Common myeloid progenitor, CD34-positive (primary cell): ENCODE results near the gene MPEG1.

Experiments used
- CTCF ChIA-PET: fragments of 350-600 bp; sonication (Branson Sonifier 250); formaldehyde crosslinking; loops from one replicate; lab custom pipeline; 2021; ENCODE audit warnings: antibody characterized with exemption; lab: Charles Lee
- POLR2A ChIA-PET: fragments of 350-600 bp; sonication (Branson Sonifier 250); formaldehyde crosslinking; loops from one replicate; lab custom pipeline; 2021; ENCODE audit warnings: antibody characterized with exemption; lab: Charles Lee
- DNase-seq, 3 donors: peaks; one replicate each; pipeline versions ENCODE4 v3.0.0 to v3.0.0-alpha.2; 2013
- H3K27ac ChIP-seq, 2 experiments: 1 replicate in 1 of 2; 2 replicates in 1 of 2; pipeline ENCODE4 v1.7.0; 2013; ENCODE audit warnings: inconsistent platforms in 2 of 2, low read length in 2 of 2, mild to moderate bottlenecking in 2 of 2, low read depth in 1 of 2, moderate library complexity in 1 of 2; ENCODE audit not compliant: severe bottlenecking in 2 of 2, insufficient read depth in 1 of 2, poor library complexity in 1 of 2
- H3K27me3 ChIP-seq, 5 experiments: replicated peaks in 2 of 5; 1 replicate in 3 of 5; 2 replicates in 2 of 5; pipeline versions ENCODE4 v1.6.1 to v1.7.0; 2013; ENCODE audit warnings: low read length in 4 of 5, mild to moderate bottlenecking in 2 of 5, moderate library complexity in 2 of 5, inconsistent platforms in 1 of 5; ENCODE audit not compliant: insufficient read depth in 5 of 5, control insufficient read depth in 4 of 5
- H3K36me3 ChIP-seq, 4 experiments: 1 replicate in 2 of 4; 2 replicates in 2 of 4; pipeline versions ENCODE4 v1.6.1 to v1.7.0; 2013; ENCODE audit warnings: low read length in 3 of 4, control low read depth in 1 of 4, mild to moderate bottlenecking in 1 of 4; ENCODE audit not compliant: control insufficient read depth in 4 of 4, insufficient read depth in 4 of 4
- H3K4me1 ChIP-seq, 4 experiments: 1 replicate in 3 of 4; 2 replicates in 1 of 4; pipeline versions ENCODE4 v1.6.1 to v1.7.1; 2013; ENCODE audit warnings: low read length in 3 of 4, mild to moderate bottlenecking in 3 of 4, control low read depth in 1 of 4, inconsistent platforms in 1 of 4, moderate library complexity in 1 of 4; ENCODE audit not compliant: control insufficient read depth in 4 of 4, insufficient read depth in 4 of 4; ENCODE audit errors: control extremely low read depth in 1 of 4
- H3K4me3 ChIP-seq, 7 experiments: 1 replicate in 4 of 7; 2 replicates in 3 of 7; pipeline versions ENCODE4 v1.5.1 to v1.7.0; 2013; ENCODE audit warnings: mild to moderate bottlenecking in 7 of 7, low read length in 6 of 7, moderate library complexity in 6 of 7, inconsistent platforms in 2 of 7, low read depth in 2 of 7, control low read depth in 1 of 7; ENCODE audit not compliant: insufficient read depth in 4 of 7, control insufficient read depth in 1 of 7; ENCODE audit errors: extremely low read depth in 1 of 7
- H3K9me3 ChIP-seq, 5 experiments: 1 replicate in 4 of 5; 2 replicates in 1 of 5; pipeline versions ENCODE4 v1.6.1 to v1.7.1; 2013; ENCODE audit warnings: low read length in 4 of 5, mild to moderate bottlenecking in 2 of 5, inconsistent platforms in 1 of 5, low read depth in 1 of 5, moderate library complexity in 1 of 5; ENCODE audit not compliant: control insufficient read depth in 4 of 5, insufficient read depth in 2 of 5; ENCODE audit errors: control extremely low read depth in 1 of 5
- WGBS: methylation state at CpG from one replicate; pipeline ENCODE4 v1.1.5; 2013; ENCODE audit not compliant: insufficient coverage; 5-methylcytosine and 5-hydroxymethylcytosine counted together

MPEG1 gene

DNA sequence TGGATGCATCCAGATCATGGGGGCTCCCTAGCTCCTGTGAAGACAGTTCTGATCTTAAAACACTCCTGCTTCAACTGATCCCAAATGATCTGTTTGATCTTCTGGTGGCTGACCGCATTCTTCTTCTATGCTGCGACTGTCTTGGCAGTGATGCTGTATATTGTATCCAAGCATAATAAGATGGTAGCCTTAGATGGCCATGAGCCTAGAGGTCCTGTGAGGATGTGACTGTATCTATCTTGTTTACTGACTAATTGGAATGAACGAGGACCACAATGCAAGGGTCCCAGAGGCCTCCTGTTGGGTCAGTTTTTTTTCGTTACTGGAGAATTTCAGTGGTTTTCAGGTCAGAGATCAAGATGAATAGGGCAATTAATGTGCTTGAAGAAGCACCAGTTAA is 7.1 kb upstream of the MPEG1 start:
- POLR2A ChIA-PET = no interaction called here
- CTCF ChIA-PET = interaction anchor here (1.1 to 3.0 kb wide), 2 partner anchors 14 to 18 kb away, joined by 3 to 10 read pairs; no protein-coding TSS in a partner anchor
- H3K9me3 ChIP-seq = no peaks in the 10 kb centered on the region

DNA sequence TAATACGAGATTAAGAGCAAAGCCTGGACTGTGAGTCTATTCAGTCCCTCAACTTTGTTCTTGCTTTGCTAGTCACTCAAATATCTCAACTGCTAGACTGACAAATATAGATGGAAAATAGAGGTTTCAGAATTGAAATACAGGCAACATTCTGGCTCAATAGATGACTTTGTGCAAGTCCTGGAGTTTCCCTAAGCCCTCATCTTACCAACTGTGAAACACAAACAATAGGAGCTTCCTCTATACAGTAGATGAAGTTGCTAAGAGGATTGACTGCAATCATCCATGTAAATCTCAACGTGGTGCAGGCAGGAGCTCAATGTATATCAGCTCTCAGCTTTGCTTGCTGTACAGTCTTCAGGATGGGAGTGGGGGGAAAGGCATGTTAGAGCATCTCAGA is 6.2 kb upstream of the MPEG1 start:
- Histone ChIP-seq H3K27ac (no peak overlapping the region), H3K4me1 (peaks cover 11 to 31% (median 24%) of the 10 kb centered on the region in 4 experiments), H3K27me3 (no peaks in the 10 kb centered on the region), H3K9me3 (no peaks in the 10 kb centered on the region), H3K4me3 (no peak overlapping the region), H3K36me3 (no peaks in the 10 kb centered on the region)
- ChIA-PET CTCF (interaction anchor here (3.0 kb wide), 1 partner anchor 17 kb away, joined by 10 read pairs; no protein-coding TSS in a partner anchor), POLR2A (no interaction called here)
- DNase-seq = no peak
- no CpG with 5 or more reads among the region's 2 CpGs for WGBS

More for the DNA sequence above, 7.1 kb upstream of the MPEG1 start:
- peaks cover 11 to 39% (median 27%) of the 10 kb centered on the region in 4 experiments for H3K4me1 ChIP-seq
- no peaks in the 10 kb centered on the region for H3K27me3 ChIP-seq
- no peaks in the 10 kb centered on the region for H3K36me3 ChIP-seq
- H3K4me3 ChIP-seq = no peak overlapping the region
- no peak for DNase-seq
- H3K27ac ChIP-seq = no peak overlapping the region
- WGBS = 95% methylated on average over 3 of the region's 4 CpGs

DNA sequence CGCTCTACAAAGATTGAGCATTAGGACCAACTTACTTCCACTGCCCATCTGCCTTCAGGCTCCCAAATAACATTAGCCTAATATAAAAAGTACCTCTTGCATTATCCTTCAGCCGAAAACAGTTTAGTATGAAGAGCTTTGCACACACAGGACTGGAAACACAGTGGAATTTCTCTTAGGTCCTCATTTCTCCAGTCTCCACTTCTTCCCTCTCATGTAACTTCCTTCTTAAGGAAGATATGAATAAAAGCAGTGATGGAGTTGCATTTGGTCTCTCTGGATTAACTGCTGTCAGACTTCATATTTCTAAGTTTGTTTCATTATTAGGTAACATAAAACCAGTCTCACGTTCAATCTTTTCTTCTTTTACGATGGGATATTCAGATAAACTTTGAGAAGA is 5.6 kb upstream of the MPEG1 start:
- no peak overlapping the region for H3K27ac ChIP-seq
- ChIA-PET POLR2A (no interaction called here), CTCF (interaction anchor here (0.7 to 3.0 kb wide), 2 partner anchors 16 to 33 kb away, joined by 3 to 10 read pairs; no protein-coding TSS in a partner anchor)
- no peaks in the 10 kb centered on the region for H3K36me3 ChIP-seq
- WGBS = 100% methylated on average over 2 of the region's 4 CpGs
- DNase-seq = no peak
- H3K9me3 ChIP-seq = no peaks in the 10 kb centered on the region
- H3K4me1 ChIP-seq = peaks cover 11 to 27% (median 21%) of the 10 kb centered on the region in 4 experiments
- H3K4me3 ChIP-seq = no peak overlapping the region
- no peaks in the 10 kb centered on the region for H3K27me3 ChIP-seq

DNA sequence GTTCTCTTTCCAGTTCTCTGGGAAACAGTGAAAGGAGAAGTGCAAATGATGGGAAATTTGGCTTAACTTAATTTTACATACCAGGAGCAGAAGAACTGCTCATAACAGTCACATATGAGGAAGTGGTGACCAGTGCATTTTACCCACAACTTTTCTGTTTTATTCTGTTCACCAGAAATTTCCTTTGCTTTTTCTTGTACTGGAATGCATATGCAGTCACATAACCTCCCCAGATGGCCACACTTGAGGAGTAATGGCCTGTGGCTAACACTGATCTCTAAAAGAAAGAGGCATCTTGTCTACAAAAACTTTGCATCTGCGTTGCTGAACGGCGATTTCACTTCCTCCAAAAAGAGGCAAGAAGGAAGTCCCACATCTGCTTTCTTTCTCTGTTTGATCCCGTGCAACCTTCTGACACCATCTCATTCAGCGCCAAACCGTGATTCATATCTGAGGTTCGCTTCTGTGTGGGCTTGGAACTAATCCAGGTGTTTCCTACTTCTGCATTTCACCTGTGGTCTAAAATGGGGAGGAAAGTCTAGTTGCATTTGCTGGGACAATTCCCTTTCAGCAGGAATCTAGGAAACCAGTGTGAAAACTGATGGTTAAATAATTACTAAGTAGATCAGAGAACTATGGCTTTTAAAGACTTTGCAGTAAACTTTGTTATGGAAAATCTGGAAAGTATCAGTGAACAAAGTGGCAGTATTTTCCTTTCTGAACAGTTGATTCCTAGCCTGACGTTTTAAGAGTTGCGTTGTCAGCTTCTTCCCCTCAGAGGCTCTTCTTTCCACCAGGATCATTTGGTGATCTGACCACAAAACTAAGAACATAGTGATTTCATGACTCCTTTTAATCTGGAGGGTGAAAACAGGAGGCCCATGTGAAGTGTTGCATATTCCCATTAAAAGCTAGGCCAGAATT is 4.2 kb upstream of the MPEG1 start:
- POLR2A ChIA-PET = no interaction called here
- Histone ChIP-seq H3K36me3 (no peaks in the 10 kb centered on the region), H3K27me3 (no peaks in the 10 kb centered on the region), H3K27ac (peak overlapping the region in 1 of 2 experiments; percentile 37), H3K9me3 (peaks cover 0 to 2% (median 0%) of the 10 kb centered on the region in 5 experiments), H3K4me1 (peaks cover 11 to 22% (median 18%) of the 10 kb centered on the region in 4 experiments), H3K4me3 (peak overlapping the region in 5 of 7 experiments; percentile 0 to 40 (median 30))
- WGBS = 17% methylated on average over 8 of the region's 9 CpGs
- CTCF ChIA-PET = interaction anchor here (3.0 kb wide), 1 partner anchor 15 kb away, joined by 10 read pairs; no protein-coding TSS in a partner anchor
- peak; percentile 84 to 98 (median 96) for DNase-seq

DNA sequence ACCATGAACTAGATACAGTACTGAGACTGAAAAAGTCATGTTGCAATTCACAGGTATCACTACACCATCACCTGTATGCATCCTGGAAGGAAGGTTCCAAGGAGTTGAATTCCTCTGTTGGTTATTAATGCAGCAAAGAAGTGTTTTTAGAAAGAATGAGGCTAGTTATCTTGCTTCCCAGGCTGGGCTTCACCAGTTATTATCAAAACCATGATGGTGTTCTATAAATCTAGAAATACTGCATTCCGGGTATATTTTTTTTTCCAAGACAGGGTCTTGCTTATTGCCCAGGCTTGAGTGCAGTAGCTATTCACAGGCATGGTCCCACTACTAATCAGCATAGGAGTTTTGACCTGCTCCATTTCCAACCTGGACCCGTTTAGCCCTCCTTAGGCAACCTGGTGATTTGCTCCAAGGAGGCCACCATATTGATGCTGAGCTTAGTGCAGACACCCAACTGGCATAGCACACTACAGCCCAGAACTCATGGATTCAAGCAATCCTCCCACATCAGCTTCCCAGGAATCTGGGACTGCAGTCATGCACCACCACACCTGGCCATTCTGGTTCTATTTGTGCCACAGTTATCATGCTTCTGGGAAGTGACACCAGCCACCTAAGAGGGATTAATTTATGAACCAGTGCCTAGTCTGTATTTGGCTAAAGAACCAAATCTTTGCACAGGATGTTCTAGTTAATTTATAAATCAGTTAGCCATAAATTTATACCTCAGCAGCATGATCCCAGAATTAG is 1.6 kb upstream of the MPEG1 start:
- no peak for DNase-seq
- H3K9me3 ChIP-seq = peaks cover 0 to 2% (median 0%) of the 10 kb centered on the region in 5 experiments
- H3K27me3 ChIP-seq = no peaks in the 10 kb centered on the region
- H3K36me3 ChIP-seq = no peaks in the 10 kb centered on the region
- WGBS = 100% methylated on average over 2 of the region's 2 CpGs
- H3K4me3 ChIP-seq = no peak overlapping the region
- CTCF ChIA-PET = interaction anchor here (1.6 to 3.1 kb wide), 2 partner anchors 11 to 49 kb away, joined by 5 to 18 read pairs; no protein-coding TSS in a partner anchor
- POLR2A ChIA-PET = no interaction called here
- peaks cover 11 to 21% (median 16%) of the 10 kb centered on the region in 4 experiments for H3K4me1 ChIP-seq
- H3K27ac ChIP-seq = no peak overlapping the region

DNA sequence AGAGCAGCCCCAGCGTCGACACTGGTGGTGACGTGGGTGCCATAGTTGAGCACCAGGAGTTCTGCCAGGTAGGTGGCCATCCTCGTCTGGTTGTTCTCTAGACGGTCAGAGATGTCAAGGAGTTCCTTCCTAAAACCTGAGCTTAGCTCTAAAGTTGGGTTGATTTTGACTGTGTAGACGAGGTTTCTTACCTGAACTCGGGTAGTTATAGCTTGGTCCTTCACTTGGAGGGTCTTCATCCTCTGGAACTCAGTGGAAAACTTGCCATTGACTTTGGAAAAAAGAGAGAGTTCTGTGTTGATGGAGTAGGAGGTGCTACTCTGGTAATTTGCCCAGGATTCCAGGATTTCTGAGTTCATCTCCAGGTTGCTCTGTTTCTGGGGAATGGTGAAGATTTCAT is 505 bp downstream of the MPEG1 start:
- ChIA-PET CTCF (interaction anchor here (2.1 to 14.0 kb wide), 3 partner anchors 9 to 40 kb away, joined by 8 to 259 read pairs (median 18); partner anchors contain the start of gene DTX4), POLR2A (no interaction called here)
- H3K36me3 ChIP-seq = no peaks in the 10 kb centered on the region
- no peak overlapping the region for H3K4me3 ChIP-seq
- no peaks in the 10 kb centered on the region for H3K27me3 ChIP-seq
- peaks cover 0 to 2% (median 0%) of the 10 kb centered on the region in 5 experiments for H3K9me3 ChIP-seq
- no peak for DNase-seq
- H3K4me1 ChIP-seq = peaks cover 9 to 25% (median 18%) of the 10 kb centered on the region in 4 experiments
- H3K27ac ChIP-seq = no peak overlapping the region
- whole genome bisulfite sequencing = 96% methylated on average over 5 of the region's 7 CpGs
